ENCODE results near the gene THRB. TPM values are rescaled to one million over a fixed set of nuclear protein-coding genes. Genes with fewer than 3 reads are reported as not detected.

THRB gene
- total and polyA plus RNA-seq, 7 experiments from 2014 or later, result 0.05 to 1.0 (median 0.16) TPM; not detected in 4

DNA sequence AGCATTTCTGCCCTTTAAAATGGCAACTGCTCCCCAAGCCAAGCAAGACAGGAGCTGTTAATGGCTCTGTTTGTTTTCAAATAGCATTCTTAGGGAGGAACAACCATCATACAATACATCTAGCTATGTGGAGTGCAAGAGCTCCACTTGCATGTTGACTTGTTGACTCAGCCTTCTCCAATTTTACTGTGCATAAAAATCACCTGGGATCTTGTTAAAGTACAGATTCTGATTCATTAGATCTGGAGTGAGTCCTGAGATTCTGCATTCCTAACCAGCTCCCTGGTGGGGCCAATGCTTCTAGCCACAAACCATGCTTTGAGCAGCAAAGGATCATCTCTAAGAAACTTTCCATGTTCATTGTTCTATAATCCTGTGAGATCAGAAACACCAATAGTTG is 171.4 kb downstream of the THRB start:
- Mint-ChIP-seq H3K4me3 (no peak overlapping the region), H3K4me1 (no peaks in the 10 kb centered on the region), H3K27ac (no peak overlapping the region), H3K27me3 (peaks cover 0 to 6% (median 0%) of the 10 kb centered on the region in 5 donors), H3K9me3 (peaks cover 0 to 9% (median 2%) of the 10 kb centered on the region in 11 donors), H3K36me3 (no peaks in the 10 kb centered on the region)
- no peaks in the 10 kb centered on the region for H3K36me3 ChIP-seq (ENCODE audit: control insufficient read depth in 2 of 3, insufficient read depth in 3 of 3, low read length in 3 of 3)
- H3K9me3 ChIP-seq (ENCODE audit: control insufficient read depth in 2 of 3, low read length in 3 of 3), result no peaks in the 10 kb centered on the region
- CTCF ChIA-PET, result no interaction called here
- H3K27me3 ChIP-seq (ENCODE audit: control insufficient read depth in 2 of 2, insufficient read depth in 2 of 2, low read length in 2 of 2), result no peaks in the 10 kb centered on the region
- no peak overlapping the region for H3K27ac ChIP-seq (ENCODE audit: low read depth, low read length)
- no peak for ATAC-seq
- H3K4me1 ChIP-seq (ENCODE audit: control insufficient read depth in 2 of 2, insufficient read depth in 2 of 2, low read length in 2 of 2), result no peaks in the 10 kb centered on the region
- POLR2A ChIA-PET, result no interaction called here
- DNase-seq, result no peak
- intact Hi-C loops (cut with micrococcal nuclease), result no loop called here
- H3K4me3 ChIP-seq (ENCODE audit: low read length), result no peak overlapping the region

DNA sequence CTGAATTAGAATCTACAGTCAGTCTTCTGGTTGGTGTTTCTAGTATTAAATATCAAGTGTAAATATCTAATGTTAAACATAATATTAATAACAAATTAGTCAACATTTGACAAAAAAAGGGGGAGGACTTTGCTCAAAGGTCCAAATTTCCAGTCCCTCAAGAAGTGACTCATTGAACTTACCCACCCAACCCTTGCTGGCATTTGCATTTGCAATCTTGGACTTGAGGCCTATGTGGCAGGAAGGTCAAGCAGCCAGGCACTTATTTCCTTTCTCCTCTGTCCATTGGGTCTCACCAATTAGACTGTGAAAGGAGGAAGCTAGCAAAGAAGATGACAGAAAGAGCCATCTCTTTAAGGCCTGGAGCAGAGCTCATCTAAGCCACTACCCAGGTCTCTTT is 174.0 kb downstream of the THRB start:
- peaks cover 0 to 13% (median 5%) of the 10 kb centered on the region in 5 donors for H3K27me3 Mint-ChIP-seq
- intact Hi-C loops (cut with micrococcal nuclease), result no loop called here
- POLR2A ChIA-PET, result no interaction called here

GRCh38 chr3:24318677-24319287 is 175.9 kb downstream of the THRB start:
- no peak for ATAC-seq
- intact Hi-C loops (cut with micrococcal nuclease), result no loop called here
- no peaks in the 10 kb centered on the region for H3K36me3 ChIP-seq (ENCODE audit: control insufficient read depth in 2 of 3, insufficient read depth in 3 of 3, low read length in 3 of 3)
- DNase-seq, result no peak
- no peaks in the 10 kb centered on the region for H3K4me1 ChIP-seq (ENCODE audit: control insufficient read depth in 2 of 2, insufficient read depth in 2 of 2, low read length in 2 of 2)
- ChIA-PET POLR2A (no interaction called here), CTCF (no interaction called here)
- no peak overlapping the region for H3K27ac Mint-ChIP-seq
- no peaks in the 10 kb centered on the region for H3K36me3 Mint-ChIP-seq
- no peak overlapping the region for H3K4me3 ChIP-seq (ENCODE audit: low read length)
- no peaks in the 10 kb centered on the region for H3K9me3 ChIP-seq (ENCODE audit: control insufficient read depth in 2 of 3, low read length in 3 of 3)
- peaks cover 0 to 17% (median 5%) of the 10 kb centered on the region in 5 donors for H3K27me3 Mint-ChIP-seq
- H3K4me3 Mint-ChIP-seq, result no peak overlapping the region
- H3K27ac ChIP-seq (ENCODE audit: low read depth, low read length), result no peak overlapping the region
- no peaks in the 10 kb centered on the region for H3K27me3 ChIP-seq (ENCODE audit: control insufficient read depth in 2 of 2, insufficient read depth in 2 of 2, low read length in 2 of 2)
- H3K4me1 Mint-ChIP-seq, result no peaks in the 10 kb centered on the region
- H3K9me3 Mint-ChIP-seq, result peaks cover 0 to 12% (median 2%) of the 10 kb centered on the region in 11 donors

More for the DNA sequence above, 174.0 kb downstream of the THRB start:
- DNase-seq, result no peak
- no peak overlapping the region for H3K27ac Mint-ChIP-seq
- Histone ChIP-seq H3K36me3 (ENCODE audit: control insufficient read depth in 2 of 3, insufficient read depth in 3 of 3, low read length in 3 of 3) (no peaks in the 10 kb centered on the region), H3K4me1 (ENCODE audit: control insufficient read depth in 2 of 2, insufficient read depth in 2 of 2, low read length in 2 of 2) (no peaks in the 10 kb centered on the region), H3K27ac (ENCODE audit: low read depth, low read length) (no peak overlapping the region), H3K27me3 (ENCODE audit: control insufficient read depth in 2 of 2, insufficient read depth in 2 of 2, low read length in 2 of 2) (no peaks in the 10 kb centered on the region), H3K9me3 (ENCODE audit: control insufficient read depth in 2 of 3, low read length in 3 of 3) (no peaks in the 10 kb centered on the region), H3K4me3 (ENCODE audit: low read length) (no peak overlapping the region)
- H3K36me3 Mint-ChIP-seq, result no peaks in the 10 kb centered on the region
- ATAC-seq, result no peak
- H3K4me1 Mint-ChIP-seq, result no peaks in the 10 kb centered on the region
- H3K4me3 Mint-ChIP-seq, result no peak overlapping the region
- CTCF ChIA-PET, result no interaction called here
- H3K9me3 Mint-ChIP-seq, result peaks cover 0 to 12% (median 2%) of the 10 kb centered on the region in 11 donors

DNA sequence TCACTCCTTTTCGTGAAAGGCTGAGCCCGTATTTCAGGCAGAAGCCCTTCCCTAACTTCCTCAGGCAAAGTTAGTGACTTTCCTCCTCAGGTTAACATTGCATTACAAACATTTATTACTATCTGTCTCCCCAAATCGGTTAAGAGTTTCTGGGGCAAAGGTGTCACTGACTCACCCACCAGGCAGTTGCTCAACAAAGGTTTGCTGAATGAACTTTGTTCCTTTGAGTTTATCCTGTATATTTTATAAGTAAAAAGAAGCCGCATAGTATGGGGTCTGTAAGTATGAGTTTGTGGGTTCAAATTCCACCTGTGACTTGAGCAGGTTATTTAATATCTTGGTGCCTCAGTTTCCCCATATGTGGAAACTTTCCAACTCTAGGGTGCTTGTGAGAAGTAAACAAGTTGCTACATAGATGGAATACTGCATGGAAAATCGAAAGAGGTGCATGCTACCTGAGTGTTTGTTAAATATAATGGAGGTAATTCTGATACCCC is 177.7 kb downstream of the THRB start:
- intact Hi-C loops (cut with micrococcal nuclease), result no loop called here

DNA sequence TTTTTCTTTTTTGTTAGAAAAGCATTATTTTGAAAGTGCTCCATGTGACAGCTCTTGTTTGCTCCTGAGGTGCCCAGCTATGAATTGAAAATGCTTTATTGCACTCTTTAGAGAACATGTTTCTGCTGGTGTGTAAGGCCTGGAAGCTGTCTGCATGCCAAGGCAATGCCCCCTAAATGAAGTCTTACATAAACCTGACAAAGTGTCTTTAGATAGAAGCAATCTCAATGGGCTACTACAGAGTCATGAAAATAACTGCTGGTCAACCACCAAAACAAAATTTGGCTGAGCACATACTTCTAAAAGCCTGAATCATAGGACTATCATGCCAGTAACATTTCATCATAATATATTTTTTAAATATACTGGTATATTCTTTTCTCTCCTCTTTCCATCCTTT is 178.7 kb downstream of the THRB start:
- Histone ChIP-seq H3K27ac (ENCODE audit: low read depth, low read length) (no peak overlapping the region), H3K9me3 (ENCODE audit: control insufficient read depth in 2 of 3, low read length in 3 of 3) (no peaks in the 10 kb centered on the region), H3K4me1 (ENCODE audit: control insufficient read depth in 2 of 2, insufficient read depth in 2 of 2, low read length in 2 of 2) (no peaks in the 10 kb centered on the region), H3K36me3 (ENCODE audit: control insufficient read depth in 2 of 3, insufficient read depth in 3 of 3, low read length in 3 of 3) (no peaks in the 10 kb centered on the region), H3K27me3 (ENCODE audit: control insufficient read depth in 2 of 2, insufficient read depth in 2 of 2, low read length in 2 of 2) (no peaks in the 10 kb centered on the region), H3K4me3 (ENCODE audit: low read length) (no peak overlapping the region)
- Mint-ChIP-seq H3K36me3 (no peaks in the 10 kb centered on the region), H3K27ac (no peak overlapping the region), H3K4me1 (no peaks in the 10 kb centered on the region), H3K9me3 (peaks cover 0 to 12% (median 2%) of the 10 kb centered on the region in 11 donors), H3K27me3 (peaks cover 0 to 23% (median 6%) of the 10 kb centered on the region in 5 donors), H3K4me3 (no peak overlapping the region)
- DNase-seq (no peak), ATAC-seq (no peak)
- POLR2A ChIA-PET, result no interaction called here
- intact Hi-C loops (cut with micrococcal nuclease), result no loop called here
- CTCF ChIA-PET, result no interaction called here

More for the DNA sequence above, 177.7 kb downstream of the THRB start:
- no peaks in the 10 kb centered on the region for H3K9me3 ChIP-seq (ENCODE audit: control insufficient read depth in 2 of 3, low read length in 3 of 3)
- H3K4me1 ChIP-seq (ENCODE audit: control insufficient read depth in 2 of 2, insufficient read depth in 2 of 2, low read length in 2 of 2), result no peaks in the 10 kb centered on the region
- ChIA-PET POLR2A (no interaction called here), CTCF (no interaction called here)
- H3K4me3 ChIP-seq (ENCODE audit: low read length), result no peak overlapping the region
- Mint-ChIP-seq H3K36me3 (no peaks in the 10 kb centered on the region), H3K27ac (no peak overlapping the region), H3K9me3 (peaks cover 0 to 12% (median 2%) of the 10 kb centered on the region in 11 donors), H3K4me1 (no peaks in the 10 kb centered on the region), H3K4me3 (no peak overlapping the region), H3K27me3 (peaks cover 0 to 23% (median 6%) of the 10 kb centered on the region in 5 donors)
- no peak overlapping the region for H3K27ac ChIP-seq (ENCODE audit: low read depth, low read length)
- no peaks in the 10 kb centered on the region for H3K27me3 ChIP-seq (ENCODE audit: control insufficient read depth in 2 of 2, insufficient read depth in 2 of 2, low read length in 2 of 2)
- no peak for ATAC-seq
- DNase-seq, result no peak
- no peaks in the 10 kb centered on the region for H3K36me3 ChIP-seq (ENCODE audit: control insufficient read depth in 2 of 3, insufficient read depth in 3 of 3, low read length in 3 of 3)

DNA sequence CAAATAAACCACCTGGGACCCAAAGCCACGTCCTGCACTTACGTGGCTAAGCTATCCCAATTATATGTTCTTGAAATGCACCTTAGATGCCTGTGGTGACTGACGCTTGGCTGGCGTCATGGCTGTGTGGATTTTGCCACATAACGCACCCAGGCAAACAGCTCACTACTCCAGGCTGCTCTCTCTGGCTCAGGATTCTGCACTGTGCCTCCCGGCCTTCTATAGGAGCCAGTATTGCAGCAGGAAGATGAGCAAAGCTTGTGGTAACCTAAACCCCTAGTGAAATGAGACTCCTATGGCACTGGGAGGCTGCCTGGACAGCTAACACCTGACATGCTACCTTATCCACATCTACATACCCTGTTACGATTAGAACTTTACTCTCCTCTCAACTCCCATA is 179.3 kb downstream of the THRB start:
- peaks cover 0 to 12% (median 2%) of the 10 kb centered on the region in 11 donors for H3K9me3 Mint-ChIP-seq
- Histone ChIP-seq H3K4me1 (ENCODE audit: control insufficient read depth in 2 of 2, insufficient read depth in 2 of 2, low read length in 2 of 2) (no peaks in the 10 kb centered on the region), H3K4me3 (ENCODE audit: low read length) (no peak overlapping the region), H3K36me3 (ENCODE audit: control insufficient read depth in 2 of 3, insufficient read depth in 3 of 3, low read length in 3 of 3) (no peaks in the 10 kb centered on the region), H3K27me3 (ENCODE audit: control insufficient read depth in 2 of 2, insufficient read depth in 2 of 2, low read length in 2 of 2) (no peaks in the 10 kb centered on the region), H3K27ac (ENCODE audit: low read depth, low read length) (no peak overlapping the region), H3K9me3 (ENCODE audit: control insufficient read depth in 2 of 3, low read length in 3 of 3) (no peaks in the 10 kb centered on the region)
- intact Hi-C loops (cut with micrococcal nuclease), result no loop called here
- CTCF ChIA-PET, result no interaction called here
- POLR2A ChIA-PET, result no interaction called here
- ATAC-seq, result no peak
- H3K4me3 Mint-ChIP-seq, result no peak overlapping the region
- H3K27me3 Mint-ChIP-seq, result peaks cover 0 to 23% (median 6%) of the 10 kb centered on the region in 5 donors
- no peak for DNase-seq
- H3K4me1 Mint-ChIP-seq, result no peaks in the 10 kb centered on the region
- H3K27ac Mint-ChIP-seq, result no peak overlapping the region
- H3K36me3 Mint-ChIP-seq, result no peaks in the 10 kb centered on the region

- no peaks in the 10 kb centered on the region for H3K36me3 Mint-ChIP-seq
- no peaks in the 10 kb centered on the region for H3K27me3 ChIP-seq (ENCODE audit: control insufficient read depth in 2 of 2, insufficient read depth in 2 of 2, low read length in 2 of 2)
- H3K36me3 ChIP-seq (ENCODE audit: control insufficient read depth in 2 of 3, insufficient read depth in 3 of 3, low read length in 3 of 3), result no peaks in the 10 kb centered on the region
- DNase-seq (no peak), ATAC-seq (no peak)
- H3K4me1 ChIP-seq (ENCODE audit: control insufficient read depth in 2 of 2, insufficient read depth in 2 of 2, low read length in 2 of 2), result no peaks in the 10 kb centered on the region
- H3K27ac Mint-ChIP-seq, result no peak overlapping the region
- no peak overlapping the region for H3K4me3 Mint-ChIP-seq
- CTCF ChIA-PET, result no interaction called here
- H3K27ac ChIP-seq (ENCODE audit: low read depth, low read length), result no peak overlapping the region
- H3K27me3 Mint-ChIP-seq, result peaks cover 0 to 22% (median 6%) of the 10 kb centered on the region in 5 donors
- H3K9me3 Mint-ChIP-seq, result peaks cover 0 to 5% (median 0%) of the 10 kb centered on the region in 11 donors
- no peaks in the 10 kb centered on the region for H3K9me3 ChIP-seq (ENCODE audit: control insufficient read depth in 2 of 3, low read length in 3 of 3)
- no peak overlapping the region for H3K4me3 ChIP-seq (ENCODE audit: low read length)
- intact Hi-C loops (cut with micrococcal nuclease), result no loop called here
- POLR2A ChIA-PET, result no interaction called here
- H3K4me1 Mint-ChIP-seq, result no peaks in the 10 kb centered on the region
Observed at GRCh38 chr3:24311881-24312280, 182.8 kb downstream of the THRB start.

Data from naive thymus-derived CD4-positive, alpha-beta T cell (primary cell).